GM18520 (cell line): ENCODE results near the gene TLR1.
"Not testable (repeated sequence)": the region's sequence is repeated elsewhere in the genome, so short reads cannot be mapped to it uniquely, and the experiment has no call there.

Experiments
- ATAC-seq: cut with Tn5 transposase; IDR thresholded peaks from one replicate; pipeline ENCODE4 v1.9.1; 2021; ENCODE audit not compliant: unreplicated experiment

The TLR1 gene

GRCh38 chr4:38775326-38775725 lies 29.3 kb downstream of the TLR1 start:
- no peak for ATAC-seq

GRCh38 chr4:38774181-38774955 lies 30.2 kb downstream of the TLR1 start:
- ATAC-seq = no peak

- ATAC-seq = not testable (repeated sequence)
These were observed 34.3 kb downstream of the TLR1 start for GRCh38 chr4:38770281-38770680.

- no peak for ATAC-seq
These were observed 34.7 kb downstream of the TLR1 start for GRCh38 chr4:38769857-38770256.

GRCh38 chr4:38769441-38769840 lies 35.1 kb downstream of the TLR1 start:
- no peak for ATAC-seq

- no peak for ATAC-seq
These were observed 35.6 kb downstream of the TLR1 start for GRCh38 chr4:38768968-38769394.

- not testable (repeated sequence) for ATAC-seq
These were observed 37.7 kb downstream of the TLR1 start for GRCh38 chr4:38766940-38767339.

GRCh38 chr4:38765382-38765781 lies 39.2 kb downstream of the TLR1 start:
- ATAC-seq = no peak

- no peak for ATAC-seq
These were observed 40.3 kb downstream of the TLR1 start for GRCh38 chr4:38764277-38764676.

- no peak for ATAC-seq
These were observed 42.0 kb downstream of the TLR1 start for GRCh38 chr4:38762560-38762959.

- no peak for ATAC-seq
These were observed 44.8 kb downstream of the TLR1 start for GRCh38 chr4:38759790-38760122.

GRCh38 chr4:38759113-38759789 lies 45.3 kb downstream of the TLR1 start:
- ATAC-seq = no peak

- no peak for ATAC-seq
These were observed 46.5 kb downstream of the TLR1 start for GRCh38 chr4:38757945-38758600.

- ATAC-seq = no peak
These were observed 51.4 kb downstream of the TLR1 start for GRCh38 chr4:38752941-38753806.

- ATAC-seq = peak; percentile 98
These were observed 52.1 kb downstream of the TLR1 start for GRCh38 chr4:38752372-38752940.

- no peak for ATAC-seq
These were observed 53.1 kb downstream of the TLR1 start for GRCh38 chr4:38751341-38752010.

GRCh38 chr4:38749336-38749735 lies 55.3 kb downstream of the TLR1 start:
- no peak for ATAC-seq

- ATAC-seq = no peak
These were observed 57.0 kb downstream of the TLR1 start for GRCh38 chr4:38747629-38748028.
